ENCODE results near the gene GRM7.
A peak's percentile ranks its signal among the peaks of the same experiment; 100 is the strongest.

GRM7 gene

GRCh38 chr3:7506606-7507180, 645.8 kb downstream of the GRM7 start:
- Mint-ChIP-seq H3K36me3 (ENCODE audit: low read depth) (no peaks in the 10 kb centered on the region), H3K27ac (no peak overlapping the region)

GRCh38 chr3:7508821-7509220, 647.9 kb downstream of the GRM7 start:
- no peaks in the 10 kb centered on the region for H3K36me3 Mint-ChIP-seq (ENCODE audit: low read depth)
- no peaks in the 10 kb centered on the region for H3K27me3 Mint-ChIP-seq
- H3K27ac Mint-ChIP-seq, result no peak overlapping the region
- H3K4me3 Mint-ChIP-seq, result no peak overlapping the region
- H3K4me1 Mint-ChIP-seq (ENCODE audit: low read depth), result no peaks in the 10 kb centered on the region
- no peaks in the 10 kb centered on the region for H3K9me3 Mint-ChIP-seq

More at GRCh38 chr3:7506606-7507180, 645.8 kb downstream of the GRM7 start:
- Mint-ChIP-seq H3K9me3 (no peaks in the 10 kb centered on the region), H3K4me3 (no peak overlapping the region), H3K27me3 (no peaks in the 10 kb centered on the region), H3K4me1 (ENCODE audit: low read depth) (no peaks in the 10 kb centered on the region)

- no peak overlapping the region for H3K4me3 Mint-ChIP-seq
- H3K27me3 Mint-ChIP-seq, result no peaks in the 10 kb centered on the region
- H3K4me1 Mint-ChIP-seq (ENCODE audit: low read depth), result no peaks in the 10 kb centered on the region
- H3K9me3 Mint-ChIP-seq, result no peaks in the 10 kb centered on the region
- H3K36me3 Mint-ChIP-seq (ENCODE audit: low read depth), result no peaks in the 10 kb centered on the region
- H3K27ac Mint-ChIP-seq, result no peak overlapping the region
Observed at GRCh38 chr3:7512048-7512447, 651.1 kb downstream of the GRM7 start.

GRCh38 chr3:7518026-7518425, 657.1 kb downstream of the GRM7 start:
- Mint-ChIP-seq H3K27me3 (no peaks in the 10 kb centered on the region), H3K4me3 (no peak overlapping the region), H3K4me1 (ENCODE audit: low read depth) (no peaks in the 10 kb centered on the region), H3K9me3 (no peaks in the 10 kb centered on the region), H3K36me3 (ENCODE audit: low read depth) (no peaks in the 10 kb centered on the region), H3K27ac (no peak overlapping the region)

- Mint-ChIP-seq H3K9me3 (peaks cover 1% of the 10 kb centered on the region), H3K27ac (no peak overlapping the region), H3K36me3 (ENCODE audit: low read depth) (no peaks in the 10 kb centered on the region), H3K4me3 (no peak overlapping the region), H3K4me1 (ENCODE audit: low read depth) (no peaks in the 10 kb centered on the region), H3K27me3 (no peaks in the 10 kb centered on the region)
Observed at GRCh38 chr3:7518456-7518855, 657.5 kb downstream of the GRM7 start.

GRCh38 chr3:7520059-7520458, 659.1 kb downstream of the GRM7 start:
- Mint-ChIP-seq H3K36me3 (ENCODE audit: low read depth) (no peaks in the 10 kb centered on the region), H3K27ac (no peak overlapping the region), H3K27me3 (no peaks in the 10 kb centered on the region), H3K9me3 (peaks cover 4% of the 10 kb centered on the region), H3K4me3 (no peak overlapping the region), H3K4me1 (ENCODE audit: low read depth) (no peaks in the 10 kb centered on the region)

GRCh38 chr3:7520593-7520992, 659.7 kb downstream of the GRM7 start:
- no peaks in the 10 kb centered on the region for H3K27me3 Mint-ChIP-seq
- no peaks in the 10 kb centered on the region for H3K4me1 Mint-ChIP-seq (ENCODE audit: low read depth)
- peaks cover 6% of the 10 kb centered on the region for H3K9me3 Mint-ChIP-seq
- no peaks in the 10 kb centered on the region for H3K36me3 Mint-ChIP-seq (ENCODE audit: low read depth)
- no peak overlapping the region for H3K4me3 Mint-ChIP-seq
- H3K27ac Mint-ChIP-seq, result no peak overlapping the region

- no peak overlapping the region for H3K4me3 Mint-ChIP-seq
- H3K27ac Mint-ChIP-seq, result no peak overlapping the region
- peaks cover 4% of the 10 kb centered on the region for H3K9me3 Mint-ChIP-seq
- no peaks in the 10 kb centered on the region for H3K27me3 Mint-ChIP-seq
- no peaks in the 10 kb centered on the region for H3K36me3 Mint-ChIP-seq (ENCODE audit: low read depth)
- no peaks in the 10 kb centered on the region for H3K4me1 Mint-ChIP-seq (ENCODE audit: low read depth)
Observed at GRCh38 chr3:7536510-7536909, 675.6 kb downstream of the GRM7 start.

GRCh38 chr3:7536921-7537320, 676.0 kb downstream of the GRM7 start:
- Mint-ChIP-seq H3K27me3 (no peaks in the 10 kb centered on the region), H3K9me3 (peaks cover 4% of the 10 kb centered on the region), H3K4me1 (ENCODE audit: low read depth) (no peaks in the 10 kb centered on the region), H3K4me3 (no peak overlapping the region), H3K36me3 (ENCODE audit: low read depth) (no peaks in the 10 kb centered on the region), H3K27ac (no peak overlapping the region)

- Mint-ChIP-seq H3K9me3 (no peaks in the 10 kb centered on the region), H3K4me3 (no peak overlapping the region), H3K4me1 (ENCODE audit: low read depth) (no peaks in the 10 kb centered on the region), H3K27ac (no peak overlapping the region), H3K27me3 (no peaks in the 10 kb centered on the region), H3K36me3 (ENCODE audit: low read depth) (no peaks in the 10 kb centered on the region)
Observed at GRCh38 chr3:7543294-7543880, 682.5 kb downstream of the GRM7 start.

- Mint-ChIP-seq H3K4me1 (ENCODE audit: low read depth) (no peaks in the 10 kb centered on the region), H3K27me3 (no peaks in the 10 kb centered on the region), H3K9me3 (no peaks in the 10 kb centered on the region), H3K4me3 (no peak overlapping the region), H3K36me3 (ENCODE audit: low read depth) (no peaks in the 10 kb centered on the region), H3K27ac (peak overlapping the region; percentile 5)
Observed at GRCh38 chr3:7545334-7545733, 684.4 kb downstream of the GRM7 start.

GRCh38 chr3:7546253-7546652, 685.3 kb downstream of the GRM7 start:
- no peaks in the 10 kb centered on the region for H3K9me3 Mint-ChIP-seq
- no peaks in the 10 kb centered on the region for H3K36me3 Mint-ChIP-seq (ENCODE audit: low read depth)
- no peaks in the 10 kb centered on the region for H3K4me1 Mint-ChIP-seq (ENCODE audit: low read depth)
- H3K27me3 Mint-ChIP-seq, result no peaks in the 10 kb centered on the region
- H3K27ac Mint-ChIP-seq, result no peak overlapping the region
- no peak overlapping the region for H3K4me3 Mint-ChIP-seq

GRCh38 chr3:7547826-7548225, 686.9 kb downstream of the GRM7 start:
- peaks cover under 1% of the 10 kb centered on the region for H3K36me3 Mint-ChIP-seq (ENCODE audit: low read depth)
- H3K27me3 Mint-ChIP-seq, result no peaks in the 10 kb centered on the region
- no peak overlapping the region for H3K27ac Mint-ChIP-seq
- no peak overlapping the region for H3K4me3 Mint-ChIP-seq
- no peaks in the 10 kb centered on the region for H3K4me1 Mint-ChIP-seq (ENCODE audit: low read depth)
- H3K9me3 Mint-ChIP-seq, result peaks cover 7% of the 10 kb centered on the region

- Mint-ChIP-seq H3K27me3 (no peaks in the 10 kb centered on the region), H3K4me1 (ENCODE audit: low read depth) (no peaks in the 10 kb centered on the region), H3K4me3 (no peak overlapping the region), H3K9me3 (peaks cover 2% of the 10 kb centered on the region), H3K36me3 (ENCODE audit: low read depth) (no peaks in the 10 kb centered on the region), H3K27ac (no peak overlapping the region)
Observed at GRCh38 chr3:7562892-7563291, 702.0 kb downstream of the GRM7 start.

- Mint-ChIP-seq H3K9me3 (peaks cover 6% of the 10 kb centered on the region), H3K36me3 (ENCODE audit: low read depth) (no peaks in the 10 kb centered on the region), H3K27ac (no peak overlapping the region), H3K4me1 (ENCODE audit: low read depth) (no peaks in the 10 kb centered on the region), H3K4me3 (no peak overlapping the region), H3K27me3 (no peaks in the 10 kb centered on the region)
Observed at GRCh38 chr3:7565574-7565973, 704.7 kb downstream of the GRM7 start.

GRCh38 chr3:7567160-7567559, 706.2 kb downstream of the GRM7 start:
- H3K27ac Mint-ChIP-seq, result no peak overlapping the region
- no peaks in the 10 kb centered on the region for H3K27me3 Mint-ChIP-seq
- no peaks in the 10 kb centered on the region for H3K4me1 Mint-ChIP-seq (ENCODE audit: low read depth)

More at GRCh38 chr3:7567160-7567559, 706.2 kb downstream of the GRM7 start:
- peaks cover 12% of the 10 kb centered on the region for H3K9me3 Mint-ChIP-seq
- H3K4me3 Mint-ChIP-seq, result no peak overlapping the region
- H3K36me3 Mint-ChIP-seq (ENCODE audit: low read depth), result no peaks in the 10 kb centered on the region
